Upper lobe of left lung (tissue), 4 donors: ENCODE results near the gene SGCD.

Experiments
- CTCF ChIP-seq, 6 experiments: fragments of 450-650 bp in 4 of 6; fragments of 200-600 bp in 2 of 6; sonication (generic) in 2 of 6; IDR thresholded peaks; one replicate each; pipeline ENCODE4 v1.5.1; 2016 to 2019; ENCODE audit warnings: antibody characterized with exemption in 6 of 6
- EP300 ChIP-seq, 4 donors: sonication (generic); formaldehyde crosslinking; IDR thresholded peaks; one replicate each; pipeline ENCODE4 v1.5.1; 2017; ENCODE audit warnings: antibody characterized with exemption in 4 of 4, control low read depth in 2 of 4
- POLR2A ChIP-seq, 4 donors: fragments of 450-650 bp; IDR thresholded peaks; one replicate each; pipeline ENCODE4 v1.5.1; 2016 to 2017; ENCODE audit warnings: antibody characterized with exemption in 4 of 4, mild to moderate bottlenecking in 2 of 4

- no peak for TF ChIP-seq EP300 (IDR thresholded peaks at IDR 0.05)
- no peak for TF ChIP-seq CTCF (IDR thresholded peaks at IDR 0.05)
- TF ChIP-seq POLR2A (IDR thresholded peaks at IDR 0.05): no peak
These were observed 36.9 kb downstream of the SGCD start for GRCh38 chr5:156363861-156364260.
